ENCODE data around the gene PVALEF.

The PVALEF gene

DNA sequence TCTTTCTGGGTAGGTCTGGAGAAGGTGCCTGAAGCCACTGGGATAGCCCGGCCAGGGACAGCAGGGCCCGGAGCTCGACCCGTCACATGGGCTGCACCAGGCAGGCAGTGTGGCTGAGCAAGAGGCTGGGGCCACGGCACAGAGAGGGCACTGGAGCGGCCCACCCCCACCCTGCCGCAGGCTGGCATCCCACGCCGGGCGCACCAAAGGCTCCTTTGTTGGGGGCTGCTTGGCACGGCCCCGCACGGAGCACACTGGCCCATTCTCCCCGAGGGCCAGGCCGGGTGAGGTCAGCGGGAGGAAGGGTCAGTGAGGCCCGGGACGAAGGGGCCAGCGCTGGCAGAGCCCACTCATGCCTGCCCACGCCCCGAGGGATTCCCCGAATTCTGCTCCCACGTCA is 36.5 kb upstream of the PVALEF start:
- DNase-seq (ENCODE audit: low read depth): no peak

DNA sequence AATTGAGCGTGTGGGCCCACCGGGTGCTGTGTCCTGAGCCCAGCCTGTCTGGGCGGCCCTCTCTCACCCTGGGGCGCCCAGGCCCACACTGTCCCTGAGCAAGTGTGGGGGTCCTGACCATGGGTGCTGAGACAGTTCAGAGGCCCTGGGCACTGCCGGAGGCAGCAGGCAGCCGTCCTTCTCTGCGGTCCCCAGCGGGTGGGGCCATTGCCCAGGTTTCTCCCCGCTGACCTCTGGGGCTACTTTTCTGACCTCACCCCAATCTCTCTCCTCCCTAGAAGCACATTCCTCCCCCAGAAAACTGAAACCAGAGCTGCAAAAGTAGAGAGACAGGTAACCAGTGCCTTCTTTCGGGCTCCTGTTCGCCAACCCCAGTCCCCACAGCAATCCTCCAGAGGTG is 36.0 kb upstream of the PVALEF start:
- no peak for DNase-seq (ENCODE audit: low read depth)

DNA sequence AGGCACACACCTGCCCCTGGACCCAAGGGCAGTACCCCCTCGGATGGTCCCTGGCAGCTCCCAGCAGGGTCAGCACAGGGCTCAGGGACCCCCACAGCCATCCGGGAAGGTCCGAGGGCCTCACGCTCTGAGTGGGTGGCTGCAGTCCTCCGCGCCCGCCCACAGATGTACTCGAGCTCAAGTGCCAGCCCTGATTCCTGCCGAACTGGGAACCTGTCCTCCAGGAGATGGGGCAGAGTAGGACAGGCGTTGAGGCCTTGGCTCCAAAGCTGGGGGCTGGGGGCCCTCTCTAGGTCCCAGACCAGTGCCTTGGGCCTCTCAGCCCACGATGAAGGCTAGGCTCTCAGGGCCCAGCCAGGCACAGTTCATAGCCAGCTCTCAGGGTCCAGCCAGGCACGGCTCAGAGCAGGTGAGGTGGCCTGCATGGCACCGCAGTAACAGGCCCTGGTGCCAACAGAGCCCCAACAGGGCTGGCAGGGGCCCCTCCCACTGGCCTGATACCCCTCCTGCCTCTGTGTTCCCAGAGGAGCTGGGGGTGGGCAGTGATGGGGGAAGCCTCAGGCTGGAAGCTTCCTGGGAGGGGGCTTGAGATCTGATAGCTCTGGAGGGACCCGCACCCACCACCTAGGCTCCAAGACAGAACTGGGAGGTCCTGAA is 35.5 kb upstream of the PVALEF start:
- no peak for DNase-seq (ENCODE audit: low read depth)

- no peak for DNase-seq (ENCODE audit: low read depth)
These were observed 34.6 kb upstream of the PVALEF start for GRCh38 chr17:81130385-81131361.

GRCh38 chr17:81131486-81132196 is 33.7 kb upstream of the PVALEF start:
- no peak for DNase-seq (ENCODE audit: low read depth)

GRCh38 chr17:81132197-81132540 is 33.1 kb upstream of the PVALEF start:
- DNase-seq (ENCODE audit: low read depth): no peak

- DNase-seq (ENCODE audit: low read depth): no peak
These were observed 32.3 kb upstream of the PVALEF start for GRCh38 chr17:81132770-81133723.

GRCh38 chr17:81134064-81134781 is 31.1 kb upstream of the PVALEF start:
- DNase-seq (ENCODE audit: low read depth): no peak

DNA sequence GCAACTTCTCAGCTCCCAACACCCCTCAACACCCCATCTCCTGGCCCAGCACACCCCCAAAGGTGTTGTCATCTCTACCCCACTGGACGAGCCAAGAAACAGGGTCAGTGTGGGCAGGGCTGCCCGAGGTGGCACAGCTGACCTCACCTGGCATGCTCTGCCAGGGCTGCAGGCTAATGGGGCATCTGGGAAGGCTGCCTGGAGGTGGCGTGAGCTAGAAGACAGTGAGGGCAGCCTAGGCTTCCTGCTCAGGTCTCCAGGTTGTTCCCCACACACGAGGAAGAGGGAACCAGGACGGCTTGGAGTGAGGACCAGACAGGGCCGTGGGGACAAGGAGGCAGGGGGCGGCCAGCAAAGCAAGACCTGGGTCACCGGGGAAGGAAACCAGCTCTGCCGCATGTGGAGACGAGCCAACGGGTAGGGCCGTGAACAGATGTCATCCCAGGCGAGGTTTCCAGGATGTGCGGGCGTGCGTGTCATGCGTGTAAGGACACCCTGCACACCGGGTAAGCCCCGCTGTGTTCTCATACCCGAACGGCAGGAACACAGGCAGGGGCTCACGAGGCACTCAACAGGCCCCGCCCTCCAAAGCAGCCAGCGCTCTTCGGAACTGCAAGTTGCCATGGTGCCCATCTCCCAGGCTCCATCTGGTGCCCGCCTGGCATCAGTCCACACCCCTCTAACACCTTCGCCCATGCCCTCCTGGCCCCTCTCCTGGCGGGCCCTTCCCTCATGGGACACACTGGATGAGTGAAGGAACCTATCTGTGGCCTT is 29.6 kb upstream of the PVALEF start:
- no peak for DNase-seq (ENCODE audit: low read depth)

- DNase-seq (ENCODE audit: low read depth): no peak
These were observed 28.9 kb upstream of the PVALEF start for GRCh38 chr17:81136366-81136765.

DNA sequence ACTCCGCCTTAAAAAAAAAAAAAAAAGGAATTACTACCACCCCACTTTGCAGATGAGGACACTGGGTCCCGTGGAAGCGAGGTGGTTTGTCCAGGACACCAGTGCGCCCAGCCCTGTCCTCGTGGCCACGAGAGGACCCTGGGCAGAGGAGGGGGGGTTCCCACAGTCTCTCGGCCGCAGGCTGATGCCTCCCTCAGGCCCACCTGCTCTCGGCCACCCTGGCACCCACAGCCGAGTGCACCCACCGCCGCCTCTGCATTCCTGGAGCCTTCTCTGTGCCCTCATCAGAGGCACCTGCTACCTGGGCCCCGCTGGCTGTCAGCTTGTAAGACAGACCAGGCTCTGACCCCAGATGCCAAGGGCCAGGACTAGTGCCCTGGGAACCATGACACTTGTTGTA is 28.1 kb upstream of the PVALEF start:
- no peak for DNase-seq (ENCODE audit: low read depth)

GRCh38 chr17:81138083-81138482 is 27.2 kb upstream of the PVALEF start:
- no peak for DNase-seq (ENCODE audit: low read depth)

GRCh38 chr17:81138500-81138899 is 26.8 kb upstream of the PVALEF start:
- DNase-seq (ENCODE audit: low read depth): no peak

GRCh38 chr17:81139428-81139827 is 25.9 kb upstream of the PVALEF start:
- DNase-seq (ENCODE audit: low read depth): no peak

- no peak for DNase-seq (ENCODE audit: low read depth)
These were observed 25.3 kb upstream of the PVALEF start for GRCh38 chr17:81140018-81140417.

DNA sequence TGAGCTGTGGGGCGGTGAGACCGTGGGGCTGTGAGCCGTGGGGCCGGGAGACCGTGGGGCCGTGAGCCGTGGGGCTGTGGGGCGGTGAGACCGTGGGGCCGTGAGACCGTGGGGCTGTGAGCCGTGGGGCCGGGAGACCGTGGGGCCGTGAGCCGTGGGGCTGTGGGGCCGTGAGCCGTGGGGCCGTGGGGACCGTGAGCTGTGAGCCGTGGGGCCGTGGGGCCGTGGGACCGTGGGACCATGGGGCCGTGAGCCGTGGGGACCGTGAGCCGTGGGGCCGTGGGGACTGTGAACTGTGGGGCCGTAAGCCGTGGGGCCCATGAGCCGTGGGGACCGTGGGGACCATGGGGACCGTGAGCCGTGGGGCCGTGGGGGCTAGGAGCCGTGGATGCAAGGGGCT is 24.6 kb upstream of the PVALEF start:
- no peak for DNase-seq (ENCODE audit: low read depth)

DNA sequence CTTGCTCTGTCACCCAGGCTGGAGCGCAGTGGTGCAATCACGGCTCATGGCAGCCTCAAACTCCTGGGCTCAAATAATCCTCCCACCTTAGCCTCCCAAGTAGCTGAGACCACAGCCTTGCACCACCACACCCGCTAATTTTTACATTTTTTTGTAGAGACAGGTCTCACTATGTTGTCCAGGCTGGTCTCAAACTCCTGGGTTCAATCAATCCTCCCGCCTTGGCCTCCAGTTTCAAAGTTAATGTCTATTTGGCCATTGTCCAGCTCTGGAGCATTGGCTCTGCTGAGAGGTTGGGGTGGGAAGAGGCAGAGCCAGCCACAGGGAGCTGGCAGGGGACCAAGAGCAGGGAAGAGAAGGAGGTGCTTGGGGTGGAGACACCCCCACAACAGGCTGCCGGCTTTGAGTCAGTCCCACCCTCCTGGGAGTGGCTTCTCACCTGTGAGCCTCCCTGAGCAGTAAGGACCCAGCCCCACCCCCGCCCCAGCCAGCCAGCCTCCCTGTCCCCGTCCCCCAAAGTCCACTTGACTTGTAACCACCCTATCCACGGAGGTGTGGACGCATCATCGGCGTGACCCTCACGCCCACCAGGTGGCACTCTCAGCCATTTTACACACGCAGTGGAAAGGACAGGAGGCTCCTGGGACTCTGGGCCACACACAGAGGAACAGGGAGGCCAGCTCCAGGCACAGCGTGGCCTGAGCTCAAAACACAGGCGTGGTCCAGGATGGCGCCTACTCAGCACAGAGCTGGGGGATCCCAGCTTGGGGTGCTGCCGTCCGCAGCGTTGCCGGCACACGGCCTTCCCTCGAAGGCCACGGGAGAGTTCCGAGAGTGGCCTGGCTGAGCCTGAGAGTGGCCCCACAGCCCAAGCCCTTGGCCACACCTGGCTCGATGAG is 22.8 kb upstream of the PVALEF start:
- peak; percentile 33 for DNase-seq (ENCODE audit: low read depth)

DNA sequence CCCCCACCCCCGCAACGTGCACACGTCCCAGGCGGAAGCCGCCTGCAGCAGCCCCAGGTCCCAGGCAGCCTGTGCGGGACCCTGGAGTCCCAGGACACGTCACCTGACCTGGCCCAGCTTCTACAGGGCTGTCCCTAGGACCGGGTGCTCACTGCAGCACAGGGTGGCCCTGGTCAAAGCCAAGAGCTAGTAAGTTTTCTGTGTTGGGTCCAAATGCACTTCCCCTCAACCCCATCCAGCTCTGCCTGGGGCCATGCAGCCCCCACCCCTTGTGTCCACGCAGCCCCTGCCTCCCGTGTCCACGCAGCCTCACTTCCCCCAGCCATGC is 22.1 kb upstream of the PVALEF start:
- DNase-seq (ENCODE audit: low read depth): no peak

- DNase-seq (ENCODE audit: low read depth): no peak
These were observed 21.4 kb upstream of the PVALEF start for GRCh38 chr17:81143717-81144422.
